Kidney (tissue), 14 donors: ENCODE measurements around the gene NOTCH1. TPM values are rescaled to one million over a fixed set of nuclear protein-coding genes. Genes with fewer than 3 reads are reported as not detected.

Source experiments
- DNase-seq, 5 donors: peaks; one replicate each; pipeline ENCODE4 v3.0.0-alpha.2; 2013 to 2020
- FAIRE-seq: peaks from 2 replicates; lab custom pipeline; 2012; peaks lifted over from hg19 to GRCh38; lab: Jason Lieb, UNC
- H3K27ac ChIP-seq, 2 donors: one replicate each; pipeline ENCODE4 v1.7.0; 2013; ENCODE audit warnings: low read depth in 2 of 2, low read length in 2 of 2, inconsistent platforms in 1 of 2
- H3K27me3 ChIP-seq: one replicate; pipeline ENCODE4 v1.7.1; 2013; ENCODE audit warnings: low read length, inconsistent platforms; ENCODE audit not compliant: control insufficient read depth, insufficient read depth
- H3K36me3 ChIP-seq, 3 donors: one replicate each; pipeline versions ENCODE4 v1.7.0 to v1.7.1; 2013; ENCODE audit warnings: low read length in 3 of 3, control low read depth in 1 of 3, inconsistent platforms in 1 of 3; ENCODE audit not compliant: insufficient read depth in 3 of 3, control insufficient read depth in 2 of 3
- H3K4me1 ChIP-seq, 3 donors: one replicate each; pipeline versions ENCODE4 v1.7.0 to v1.7.1; 2013; ENCODE audit warnings: low read length in 3 of 3, inconsistent platforms in 1 of 3, low read depth in 1 of 3; ENCODE audit not compliant: control insufficient read depth in 2 of 3, insufficient read depth in 2 of 3
- H3K4me3 ChIP-seq, 3 donors: one replicate each; pipeline versions ENCODE4 v1.7.0 to v1.8.1; 2013; ENCODE audit warnings: low read length in 3 of 3, control low read depth in 1 of 3, inconsistent platforms in 1 of 3
- H3K9ac ChIP-seq, 3 donors: one replicate each; pipeline versions ENCODE4 v1.7.0 to v1.7.1; 2013; ENCODE audit warnings: low read length in 3 of 3, control low read depth in 1 of 3, inconsistent platforms in 1 of 3
- H3K9me3 ChIP-seq, 3 donors: one replicate each; pipeline versions ENCODE4 v1.7.0 to v1.7.1; 2013; ENCODE audit warnings: low read length in 3 of 3, control low read depth in 1 of 3, inconsistent platforms in 1 of 3; ENCODE audit not compliant: control insufficient read depth in 2 of 3, insufficient read depth in 1 of 3
- intact Hi-C: fragments of 100-400 bp; cut with DNase I; formaldehyde crosslinking; loops from one replicate; pipeline ENCODE4 v1.11.1; 2022
- polyA plus RNA-seq: library from polyadenylated mRNA; stranded (reverse); fragments of 350-450 nt; fragmentation: Illumina TruSeq; extraction: RNeasy Lipid Tissue Mini Kit (QIAGEN cat#74804); gene quantifications from one replicate; pipeline ENCODE4 v1.2.3, GENCODE V29; 2014; ENCODE audit warnings: low read depth, low replicate concordance; ENCODE audit not compliant: insufficient read depth
- total RNA-seq: library from RNA; stranded (reverse); fragmentation: NEBNext Ultra II Directional; extraction: Animal tissue kit (Norgen Biotek cat#: 25700); gene quantifications from one replicate; pipeline ENCODE4 v1.2.1, GENCODE V29; 2021
- TF ChIP-seq, protein P1 (sequence below): IDR thresholded peaks from 3 replicates; pipeline ENCODE4 v1.5.1; 2012; ENCODE audit warnings: mild to moderate bottlenecking, moderate library complexity, borderline replicate concordance; ENCODE audit not compliant: insufficient read depth; ENCODE audit errors: extremely low read depth
- donor health status: control.
- donor health status: control.
- donor health status: control.
- donor health status: control.
- donor health status: control.
- donor health status: DM: yes; HTN: yes; CAD: no.
- donor health status: Normal renal cell carcinoma (clear cell type).

NOTCH1 gene
- total and polyA plus RNA-seq, 2 donors from 2014 or later, result 6.5 to 77.2 TPM

DNA sequence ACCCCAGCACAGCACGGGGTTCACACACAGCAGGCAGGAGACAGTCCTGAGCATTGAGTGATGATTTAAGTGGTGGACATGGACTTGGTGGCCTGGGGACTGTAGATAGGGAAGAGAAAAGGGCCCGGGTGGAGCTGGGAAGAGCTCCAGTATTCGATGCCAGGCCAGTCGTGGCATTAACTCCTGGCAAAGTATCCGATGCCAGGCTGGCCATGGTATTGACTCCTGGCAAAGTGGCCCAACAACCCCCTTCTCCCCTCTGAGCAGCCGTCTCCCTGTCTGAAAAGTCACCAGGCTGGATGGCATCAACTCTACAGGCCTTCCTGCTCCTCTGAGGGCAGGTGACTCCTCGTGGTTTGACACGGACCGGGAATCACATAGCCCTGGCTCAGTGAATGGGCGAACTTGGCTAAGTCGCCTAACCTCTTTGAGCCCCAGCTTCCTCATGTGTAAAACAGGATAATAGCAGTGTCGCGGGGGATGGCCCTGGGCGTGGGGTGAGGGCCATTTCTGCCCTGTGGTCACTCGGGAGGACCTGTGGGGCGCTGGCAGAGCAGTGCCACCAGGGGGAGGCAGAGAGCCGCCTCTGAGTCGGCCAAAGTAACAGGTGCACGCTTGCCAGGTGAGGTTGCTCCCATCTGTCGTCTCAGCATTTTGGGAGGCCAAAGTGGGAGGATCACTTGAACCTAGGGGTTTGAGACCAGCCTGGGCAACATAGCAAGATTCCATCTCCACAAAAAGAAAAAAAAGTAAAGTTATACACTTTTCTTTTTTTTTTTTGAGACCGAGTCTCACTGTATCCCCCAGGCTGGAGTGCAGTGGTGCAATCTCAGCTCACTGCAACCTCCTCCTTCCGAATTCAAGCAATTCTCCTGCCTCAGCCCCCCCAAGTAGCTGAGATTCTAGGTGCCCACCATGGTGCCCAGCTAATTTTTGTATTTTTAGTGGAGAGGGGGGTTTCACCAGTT is 57.3 kb downstream of the NOTCH1 start:
- peaks cover 0 to 23% (median 10%) of the 10 kb centered on the region in 3 donors for H3K4me1 ChIP-seq
- H3K4me3 ChIP-seq, result no peak overlapping the region
- no peaks in the 10 kb centered on the region for H3K36me3 ChIP-seq
- no peak overlapping the region for H3K27ac ChIP-seq
- intact Hi-C loops, result loop anchor here (5.0 kb wide), 1 partner anchor 139 kb away; no protein-coding TSS in a partner anchor
- H3K27me3 ChIP-seq, result no peaks in the 10 kb centered on the region
- TF ChIP-seq, protein P1, sequence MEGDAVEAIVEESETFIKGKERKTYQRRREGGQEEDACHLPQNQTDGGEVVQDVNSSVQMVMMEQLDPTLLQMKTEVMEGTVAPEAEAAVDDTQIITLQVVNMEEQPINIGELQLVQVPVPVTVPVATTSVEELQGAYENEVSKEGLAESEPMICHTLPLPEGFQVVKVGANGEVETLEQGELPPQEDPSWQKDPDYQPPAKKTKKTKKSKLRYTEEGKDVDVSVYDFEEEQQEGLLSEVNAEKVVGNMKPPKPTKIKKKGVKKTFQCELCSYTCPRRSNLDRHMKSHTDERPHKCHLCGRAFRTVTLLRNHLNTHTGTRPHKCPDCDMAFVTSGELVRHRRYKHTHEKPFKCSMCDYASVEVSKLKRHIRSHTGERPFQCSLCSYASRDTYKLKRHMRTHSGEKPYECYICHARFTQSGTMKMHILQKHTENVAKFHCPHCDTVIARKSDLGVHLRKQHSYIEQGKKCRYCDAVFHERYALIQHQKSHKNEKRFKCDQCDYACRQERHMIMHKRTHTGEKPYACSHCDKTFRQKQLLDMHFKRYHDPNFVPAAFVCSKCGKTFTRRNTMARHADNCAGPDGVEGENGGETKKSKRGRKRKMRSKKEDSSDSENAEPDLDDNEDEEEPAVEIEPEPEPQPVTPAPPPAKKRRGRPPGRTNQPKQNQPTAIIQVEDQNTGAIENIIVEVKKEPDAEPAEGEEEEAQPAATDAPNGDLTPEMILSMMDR, result peak; percentile 96
- DNase-seq, result peak; percentile 69 to 85 (median 78)
- no peak overlapping the region for H3K9ac ChIP-seq
- no peak for FAIRE-seq
- no peaks in the 10 kb centered on the region for H3K9me3 ChIP-seq

- Histone ChIP-seq H3K4me1 (peaks cover 0 to 20% (median 10%) of the 10 kb centered on the region in 3 donors), H3K9me3 (no peaks in the 10 kb centered on the region), H3K4me3 (no peak overlapping the region), H3K9ac (no peak overlapping the region), H3K36me3 (no peaks in the 10 kb centered on the region), H3K27ac (no peak overlapping the region), H3K27me3 (no peaks in the 10 kb centered on the region)
- TF ChIP-seq, protein P1, result no peak
- FAIRE-seq, result no peak
- no peak for DNase-seq
- intact Hi-C loops, result loop anchor here (5.0 kb wide), 1 partner anchor 140 kb away; no protein-coding TSS in a partner anchor
These were observed 58.2 kb downstream of the NOTCH1 start for GRCh38 chr9:136487672-136488071.

- no peaks in the 10 kb centered on the region for H3K9me3 ChIP-seq
- no peak overlapping the region for H3K4me3 ChIP-seq
- FAIRE-seq (no peak), DNase-seq (no peak)
- TF ChIP-seq, protein P1, result no peak
- H3K27me3 ChIP-seq, result no peaks in the 10 kb centered on the region
- H3K36me3 ChIP-seq, result no peaks in the 10 kb centered on the region
- no peak overlapping the region for H3K27ac ChIP-seq
- intact Hi-C loops, result loop anchor here (5.0 kb wide), 1 partner anchor 140 kb away; no protein-coding TSS in a partner anchor
- peaks cover 0 to 20% (median 10%) of the 10 kb centered on the region in 3 donors for H3K4me1 ChIP-seq
- no peak overlapping the region for H3K9ac ChIP-seq
These were observed 58.8 kb downstream of the NOTCH1 start for GRCh38 chr9:136486823-136487620.
